ENCODE results near the gene FASTKD3.

GRCh38 chr5:7897014-7897600, 28.3 kb upstream of the FASTKD3 start:
- no peak for TF ChIP-seq POLR2A (IDR thresholded peaks at IDR 0.05; ENCODE audit: low read length)
- no peak for TF ChIP-seq GATA1 (IDR thresholded peaks at IDR 0.05; ENCODE audit: low read depth, low read length)

Data from erythroblast (primary cell).